GM11168 (cell line): ENCODE measurements around the gene EGR4.

Experiments
- in situ Hi-C: fragments of 300-500 bp; cut with MboI; formaldehyde crosslinking; loops from one replicate; pipeline ENCODE4 v1.12.0; 2022; ENCODE audit warnings: low sequenced_read_pairs; ENCODE audit not compliant: unreplicated experiment

EGR4 gene

DNA sequence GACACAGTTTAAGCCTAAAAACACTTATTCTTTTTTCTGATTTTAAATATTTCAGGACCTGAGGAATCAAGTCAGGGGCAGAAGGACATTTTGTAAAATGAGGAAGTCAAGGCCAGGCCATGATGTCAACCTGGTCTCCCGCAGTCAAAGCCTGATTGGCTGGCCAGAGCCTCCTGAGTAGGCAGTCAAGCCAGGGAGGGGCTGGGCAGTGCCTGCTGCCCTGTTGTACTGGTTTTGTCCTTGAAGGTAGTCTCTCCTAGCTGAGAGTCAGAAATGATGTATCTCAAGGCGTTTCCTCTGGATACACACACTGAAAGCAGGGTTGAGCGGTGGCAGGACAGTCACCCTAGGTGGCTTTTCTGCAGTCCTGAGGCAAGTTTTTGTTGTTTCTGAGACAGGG, 39.4 kb downstream of the EGR4 start:
- in situ Hi-C loops: no loop called here

GRCh38 chr2:73253400-73253799, 39.9 kb downstream of the EGR4 start:
- in situ Hi-C loops: no loop called here

- in situ Hi-C loops: no loop called here
Measured at GRCh38 chr2:73252238-73253027, 40.9 kb downstream of the EGR4 start.

- in situ Hi-C loops: no loop called here
Measured at GRCh38 chr2:73250872-73251846, 42.2 kb downstream of the EGR4 start.

DNA sequence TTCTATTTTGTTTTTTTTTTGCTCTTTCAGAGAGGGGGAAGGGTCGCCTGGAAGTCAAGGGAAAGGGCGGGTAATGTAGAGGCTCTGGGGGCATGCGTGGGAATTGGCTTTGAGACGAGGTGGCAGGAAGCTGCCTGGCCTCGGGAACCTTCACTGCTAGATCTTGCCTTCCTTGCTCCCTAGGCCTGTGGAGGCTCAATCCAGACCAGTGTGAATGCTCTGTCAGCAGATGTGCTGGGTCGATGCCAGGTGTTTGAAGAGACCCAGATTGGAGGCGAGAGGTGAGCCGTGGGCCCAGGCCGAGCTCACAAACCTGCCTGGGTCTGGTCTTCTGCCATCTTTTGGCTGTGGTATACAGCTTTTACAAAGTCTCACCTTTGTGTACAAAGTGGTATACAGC, 43.7 kb downstream of the EGR4 start:
- in situ Hi-C loops: no loop called here

- in situ Hi-C loops: no loop called here
Measured at GRCh38 chr2:73246850-73247249, 46.5 kb downstream of the EGR4 start.

- in situ Hi-C loops: no loop called here
Measured at GRCh38 chr2:73244580-73244979, 48.8 kb downstream of the EGR4 start.

- in situ Hi-C loops: no loop called here
Measured at GRCh38 chr2:73243884-73244570, 49.3 kb downstream of the EGR4 start.
